HFF-Myc (cell line): ENCODE data around the gene ZNF516.

Experiments
- DNase-seq: peaks from one replicate; pipeline ENCODE4 v3.0.0-alpha.2; 2011; ENCODE audit warnings: low read depth; ENCODE audit errors: extremely low read depth
- H3K4me3 ChIP-seq: replicated peaks from 2 replicates; pipeline ENCODE4 v1.5.1; 2011; ENCODE audit warnings: low read depth, mild to moderate bottlenecking, control low read depth, low read length
- TF ChIP-seq, protein P1 (sequence below): IDR thresholded peaks from 2 replicates; pipeline ENCODE4 v1.5.1; 2012; ENCODE audit warnings: mild to moderate bottlenecking, low read depth, low read length, control low read depth; ENCODE audit errors: missing control alignments

Gene ZNF516

DNA sequence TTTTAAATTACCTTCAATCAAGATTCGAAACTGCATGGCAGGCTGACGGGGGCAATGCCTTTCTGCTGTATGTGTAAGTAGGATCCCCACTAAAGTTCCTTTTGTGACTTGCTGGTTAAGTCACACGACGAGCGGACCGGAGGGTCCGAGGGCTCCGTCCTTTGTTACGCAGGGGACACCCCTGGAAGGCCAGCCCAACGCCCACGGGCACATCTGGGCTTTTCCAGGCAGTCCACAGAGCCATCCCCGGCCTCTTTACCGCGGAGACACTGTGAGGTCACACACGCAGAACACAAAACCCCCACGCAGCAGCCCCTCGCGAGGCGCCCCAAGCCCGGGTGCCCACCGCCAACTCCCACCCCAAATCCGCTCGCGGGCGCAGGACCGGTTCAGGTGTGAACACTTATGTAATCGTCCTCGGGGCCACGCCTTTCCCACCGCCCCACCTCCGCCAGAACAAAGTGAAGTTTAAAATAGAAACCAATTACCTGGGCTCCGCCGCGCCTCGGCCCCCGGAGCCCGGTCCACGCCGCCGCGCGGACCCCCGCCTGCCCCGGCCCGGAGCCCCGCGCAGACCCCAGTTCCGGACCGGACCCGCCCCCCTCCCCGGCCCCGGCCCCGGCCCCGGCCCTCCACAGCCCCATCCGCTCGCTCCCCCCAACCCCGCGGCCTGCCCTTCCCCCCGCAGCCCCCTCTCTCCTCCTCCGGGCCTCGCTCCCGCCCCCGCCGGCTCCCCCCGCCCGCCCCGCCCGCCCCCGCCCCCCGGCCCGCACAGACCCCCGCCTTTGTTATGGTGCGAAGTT, 4.2 kb downstream of the ZNF516 start:
- DNase-seq = no peak
- TF ChIP-seq, protein P1, sequence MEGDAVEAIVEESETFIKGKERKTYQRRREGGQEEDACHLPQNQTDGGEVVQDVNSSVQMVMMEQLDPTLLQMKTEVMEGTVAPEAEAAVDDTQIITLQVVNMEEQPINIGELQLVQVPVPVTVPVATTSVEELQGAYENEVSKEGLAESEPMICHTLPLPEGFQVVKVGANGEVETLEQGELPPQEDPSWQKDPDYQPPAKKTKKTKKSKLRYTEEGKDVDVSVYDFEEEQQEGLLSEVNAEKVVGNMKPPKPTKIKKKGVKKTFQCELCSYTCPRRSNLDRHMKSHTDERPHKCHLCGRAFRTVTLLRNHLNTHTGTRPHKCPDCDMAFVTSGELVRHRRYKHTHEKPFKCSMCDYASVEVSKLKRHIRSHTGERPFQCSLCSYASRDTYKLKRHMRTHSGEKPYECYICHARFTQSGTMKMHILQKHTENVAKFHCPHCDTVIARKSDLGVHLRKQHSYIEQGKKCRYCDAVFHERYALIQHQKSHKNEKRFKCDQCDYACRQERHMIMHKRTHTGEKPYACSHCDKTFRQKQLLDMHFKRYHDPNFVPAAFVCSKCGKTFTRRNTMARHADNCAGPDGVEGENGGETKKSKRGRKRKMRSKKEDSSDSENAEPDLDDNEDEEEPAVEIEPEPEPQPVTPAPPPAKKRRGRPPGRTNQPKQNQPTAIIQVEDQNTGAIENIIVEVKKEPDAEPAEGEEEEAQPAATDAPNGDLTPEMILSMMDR = no peak
- H3K4me3 ChIP-seq = peak overlapping the region; percentile 70

DNA sequence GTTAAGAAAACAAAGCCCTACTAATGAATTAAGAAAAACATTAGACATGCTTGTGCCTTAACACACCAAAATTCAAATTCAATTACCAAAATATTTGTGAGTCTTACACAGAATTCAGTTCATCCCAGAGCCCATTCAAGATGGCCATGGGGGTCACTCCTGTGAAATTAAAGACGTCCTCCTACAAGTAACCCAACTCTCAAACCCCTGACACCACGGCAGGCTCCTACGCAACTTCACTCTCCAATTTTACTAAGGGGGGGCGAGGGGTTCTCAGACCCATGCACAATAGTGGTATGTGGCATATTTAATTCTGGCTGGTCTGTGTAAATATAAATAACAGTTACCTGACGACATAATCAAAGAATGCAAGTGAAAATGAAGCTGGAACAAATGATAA, 5.0 kb downstream of the ZNF516 start:
- TF ChIP-seq, protein P1 = no peak
- DNase-seq = no peak
- peak overlapping the region; percentile 70 for H3K4me3 ChIP-seq

DNA sequence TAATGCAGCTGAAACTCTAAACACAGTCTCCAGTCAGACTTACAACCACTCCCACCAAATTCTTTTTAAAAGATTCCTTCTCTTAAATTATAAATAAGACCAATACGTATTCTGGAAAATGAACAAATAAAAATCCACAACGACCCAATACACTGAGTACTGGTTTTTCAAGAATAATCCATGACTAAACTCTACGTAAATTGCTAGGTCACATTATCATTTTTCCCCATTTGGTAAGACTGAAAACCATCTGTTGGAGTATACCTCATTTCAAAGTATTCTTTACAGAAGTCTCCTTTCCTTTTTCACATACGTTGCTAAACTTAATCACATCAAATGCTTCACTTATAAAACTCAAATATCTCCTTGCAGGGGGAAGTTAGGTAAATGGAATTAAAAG, 6.0 kb downstream of the ZNF516 start:
- DNase-seq = no peak
- TF ChIP-seq, protein P1 = no peak
- H3K4me3 ChIP-seq = peak overlapping the region; percentile 70

DNA sequence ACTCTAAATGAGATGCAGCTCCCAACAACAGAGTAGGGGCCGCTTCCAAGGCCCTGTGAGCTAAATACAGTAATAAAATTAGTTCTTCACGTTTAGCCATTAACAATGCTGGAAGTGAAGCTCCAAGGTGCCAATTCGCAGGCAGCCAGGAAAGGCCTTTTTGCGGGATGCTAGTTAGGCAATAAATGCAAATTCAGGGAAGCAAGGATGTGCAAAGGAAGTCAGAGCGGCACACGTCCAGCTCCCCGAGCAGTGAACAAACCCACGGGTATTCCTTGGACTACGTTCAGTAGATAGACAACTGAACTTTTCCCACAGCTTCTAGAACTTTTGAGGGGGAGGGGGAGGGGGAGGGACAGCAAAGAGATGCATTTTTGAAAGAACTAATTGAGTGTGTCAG, 6.9 kb downstream of the ZNF516 start:
- peak overlapping the region; percentile 70 for H3K4me3 ChIP-seq
- DNase-seq = no peak
- TF ChIP-seq, protein P1 = no peak

DNA sequence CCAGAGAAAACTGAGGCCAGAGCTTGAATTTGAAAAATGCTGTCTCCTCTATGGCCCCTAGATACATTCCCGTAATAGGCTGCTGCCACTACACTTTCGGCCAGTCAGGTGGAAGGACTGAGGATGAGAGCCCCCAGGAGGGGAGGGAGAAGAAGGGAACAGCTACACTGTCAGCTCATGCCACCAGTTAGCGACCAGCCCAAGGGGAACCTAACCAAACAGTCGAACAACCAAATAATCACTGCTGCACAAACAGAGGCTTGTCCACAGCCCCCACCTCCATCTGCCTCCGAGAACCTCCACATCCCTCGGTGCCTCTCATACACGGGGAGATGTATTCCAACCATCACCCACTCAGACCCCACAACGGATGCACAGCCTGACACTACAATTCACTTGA, 7.3 kb downstream of the ZNF516 start:
- H3K4me3 ChIP-seq = peak overlapping the region; percentile 70
- TF ChIP-seq, protein P1 = no peak
- DNase-seq = no peak

DNA sequence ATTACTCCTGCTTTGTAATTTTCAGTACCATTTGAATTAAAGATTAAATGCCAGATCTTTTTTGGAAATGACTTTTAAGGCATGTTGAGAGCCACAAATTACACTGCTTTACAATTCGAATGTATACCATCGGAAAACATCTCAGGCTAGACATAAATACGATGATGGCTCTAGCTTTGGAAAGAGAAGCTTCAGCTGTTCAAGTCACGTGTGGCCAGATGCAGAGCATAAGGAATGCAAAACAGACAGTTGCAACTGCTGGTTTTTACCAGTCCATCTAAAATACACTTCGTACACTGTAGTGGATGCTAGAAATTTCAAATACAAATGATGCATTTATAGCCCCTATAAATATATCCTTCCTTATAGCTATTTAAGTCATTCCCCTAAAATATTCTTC, 8.0 kb downstream of the ZNF516 start:
- no peak for DNase-seq
- no peak overlapping the region for H3K4me3 ChIP-seq
- TF ChIP-seq, protein P1 = no peak

DNA sequence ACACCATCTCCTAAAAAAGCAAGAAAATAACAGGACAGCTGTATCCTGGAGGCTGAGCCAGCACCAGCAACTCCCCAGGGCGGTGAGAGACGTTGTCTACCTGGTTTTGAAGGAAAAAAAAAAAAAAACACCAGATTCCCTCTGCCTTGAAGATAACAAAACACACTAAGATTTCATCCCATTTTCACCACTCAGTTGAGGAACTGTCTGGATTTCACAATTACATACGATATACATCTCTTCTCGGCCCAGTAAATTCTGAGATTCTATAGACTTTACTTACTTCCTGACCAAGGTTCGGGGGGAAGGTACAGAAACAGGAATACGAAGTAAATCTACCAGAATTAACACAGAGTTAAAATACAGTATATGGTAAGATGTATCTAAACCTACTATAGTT, 8.5 kb downstream of the ZNF516 start:
- H3K4me3 ChIP-seq = 0 out of 2 replicates have a peak overlapping the region, but pooled peaks have one; percentile 8
- no peak for DNase-seq
- TF ChIP-seq, protein P1 = no peak
